ENCODE measurements around the gene SEPTIN10.
A peak's percentile ranks its signal among the peaks of the same experiment; 100 is the strongest.

SEPTIN10 gene

GRCh38 chr2:109521233-109522062, 92.3 kb downstream of the SEPTIN10 start:
- DNase-seq: no peak

- no peak for DNase-seq
These were observed 94.3 kb downstream of the SEPTIN10 start for GRCh38 chr2:109519513-109519912.

- no peak for DNase-seq
These were observed 96.5 kb downstream of the SEPTIN10 start for GRCh38 chr2:109517118-109517889.

- DNase-seq: peak; percentile 11
These were observed 97.2 kb downstream of the SEPTIN10 start for GRCh38 chr2:109516445-109517117.

- no peak for DNase-seq
These were observed 98.9 kb downstream of the SEPTIN10 start for GRCh38 chr2:109514857-109515256.

- peak; percentile 86 for DNase-seq
These were observed 99.8 kb downstream of the SEPTIN10 start for GRCh38 chr2:109513749-109514588.

GRCh38 chr2:109513230-109513629, 100.5 kb downstream of the SEPTIN10 start:
- no peak for DNase-seq

GRCh38 chr2:109512076-109512475, 101.7 kb downstream of the SEPTIN10 start:
- DNase-seq: no peak

GRCh38 chr2:109511168-109511567, 102.6 kb downstream of the SEPTIN10 start:
- no peak for DNase-seq

GRCh38 chr2:109510136-109511028, 103.4 kb downstream of the SEPTIN10 start:
- DNase-seq: peak; percentile 65

GRCh38 chr2:109508556-109508955, 105.2 kb downstream of the SEPTIN10 start:
- DNase-seq: no peak

GRCh38 chr2:109507828-109508227, 105.9 kb downstream of the SEPTIN10 start:
- DNase-seq: no peak

- DNase-seq: no peak
These were observed 106.5 kb downstream of the SEPTIN10 start for GRCh38 chr2:109507217-109507616.

GRCh38 chr2:109503191-109503590, 110.6 kb downstream of the SEPTIN10 start:
- DNase-seq: no peak

- no peak for DNase-seq
These were observed 112.3 kb downstream of the SEPTIN10 start for GRCh38 chr2:109501461-109501860.

GRCh38 chr2:109500910-109501309, 112.9 kb downstream of the SEPTIN10 start:
- no peak for DNase-seq

GRCh38 chr2:109499566-109499965, 114.2 kb downstream of the SEPTIN10 start:
- DNase-seq: no peak

- DNase-seq: no peak
These were observed 114.9 kb downstream of the SEPTIN10 start for GRCh38 chr2:109498906-109499305.

GRCh38 chr2:109497911-109498870, 115.6 kb downstream of the SEPTIN10 start:
- DNase-seq: no peak

- DNase-seq: peak; percentile 86
These were observed 116.3 kb downstream of the SEPTIN10 start for GRCh38 chr2:109497463-109497862.

Measured in fibroblast of skin of right quadriceps (primary cell).